Epithelial cell of esophagus (primary cell): ENCODE results near the gene FAM163A.
"Not testable (repeated sequence)": the region's sequence is repeated elsewhere in the genome, so short reads cannot be mapped to it uniquely, and the experiment has no call there.

Source experiments
- DNase-seq: peaks from one replicate; pipeline ENCODE4 v3.0.0; 2010; ENCODE audit warnings: low read depth
- H3K4me3 ChIP-seq: 2 replicates; pipeline ENCODE4 v1.5.1; 2011; ENCODE audit warnings: mild to moderate bottlenecking, low read length, control low read depth
- CTCF ChIP-seq: IDR thresholded peaks from 2 replicates; pipeline ENCODE4 v1.5.1; 2011; ENCODE audit warnings: low read depth, mild to moderate bottlenecking, low read length, control low read depth, inconsistent platforms; ENCODE audit not compliant: insufficient read depth; ENCODE audit errors: missing control alignments

FAM163A gene

GRCh38 chr1:179831852-179832699, 89.0 kb downstream of the FAM163A start:
- no peak overlapping the region for H3K4me3 ChIP-seq
- no peak for DNase-seq
- TF ChIP-seq CTCF = no peak

GRCh38 chr1:179836686-179837445, 93.8 kb downstream of the FAM163A start:
- H3K4me3 ChIP-seq = not testable (repeated sequence)

DNA sequence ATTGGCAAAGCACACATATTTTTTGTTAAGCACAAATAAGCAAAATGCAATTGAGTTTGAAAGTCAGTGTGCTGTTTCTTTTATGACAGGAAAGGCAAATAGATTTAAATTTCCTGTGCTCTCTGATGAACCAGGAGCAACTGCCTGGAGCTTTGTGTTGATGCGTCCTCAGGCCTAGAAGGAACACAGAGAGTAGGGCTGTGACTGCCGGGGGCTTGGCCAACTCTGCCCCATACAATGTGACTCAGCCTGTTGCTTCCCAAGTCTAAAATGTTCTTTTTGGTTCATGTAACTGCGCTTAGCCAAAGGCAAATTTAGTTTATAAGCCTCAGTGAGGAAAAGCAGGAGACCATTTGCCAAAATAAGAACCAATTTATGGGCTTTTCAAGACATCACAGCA, 97.0 kb downstream of the FAM163A start:
- H3K4me3 ChIP-seq = no peak overlapping the region
- TF ChIP-seq CTCF = no peak
- DNase-seq = no peak

More at GRCh38 chr1:179836686-179837445, 93.8 kb downstream of the FAM163A start:
- not testable (repeated sequence) for DNase-seq

DNA sequence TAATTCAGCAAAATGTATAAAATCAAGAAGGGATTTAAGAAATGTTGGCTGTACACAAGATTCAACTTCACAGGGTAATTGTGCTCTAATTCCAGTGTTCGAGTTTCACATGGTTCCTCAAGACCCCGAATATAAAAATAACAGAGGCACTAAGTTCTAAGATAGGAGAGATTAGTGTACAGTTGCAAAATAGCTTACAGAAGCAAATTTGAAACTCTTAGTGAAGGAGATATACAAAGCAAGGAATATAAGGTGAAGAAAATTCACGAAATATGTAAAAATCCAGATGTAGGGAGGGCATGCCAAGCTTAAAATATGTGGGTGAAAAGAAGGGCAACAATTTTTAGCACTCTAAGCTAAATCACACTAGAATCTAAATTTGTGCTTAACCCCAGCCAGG, 105.1 kb downstream of the FAM163A start:
- TF ChIP-seq CTCF = no peak
- no peak overlapping the region for H3K4me3 ChIP-seq

GRCh38 chr1:179853102-179853501, 110.0 kb downstream of the FAM163A start:
- no peak for TF ChIP-seq CTCF
- no peak overlapping the region for H3K4me3 ChIP-seq
- no peak for DNase-seq

More for the DNA sequence above, 105.1 kb downstream of the FAM163A start:
- no peak for DNase-seq

DNA sequence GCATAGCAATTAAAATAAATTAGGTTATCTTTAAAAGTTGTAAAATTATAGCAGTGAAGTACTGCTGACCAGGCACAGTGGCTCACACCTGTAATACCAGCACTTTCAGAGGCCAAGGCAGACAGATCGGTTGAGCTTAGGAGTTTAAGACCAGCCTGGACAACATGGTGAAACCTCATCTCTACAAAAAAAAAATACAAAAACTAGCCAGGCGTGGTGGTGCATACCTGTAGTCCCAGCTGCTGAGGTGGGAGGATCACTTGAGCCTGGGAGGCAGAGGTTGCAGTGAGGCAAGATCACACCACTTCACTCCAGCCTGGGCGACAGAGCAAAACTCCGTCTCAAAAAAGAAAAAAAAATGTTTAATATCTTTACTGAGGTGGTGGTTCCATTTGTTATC, 112.7 kb downstream of the FAM163A start:
- not testable (repeated sequence) for DNase-seq, H3K4me3 ChIP-seq

GRCh38 chr1:179856296-179856695, 113.2 kb downstream of the FAM163A start:
- no peak overlapping the region for H3K4me3 ChIP-seq
- DNase-seq = no peak
- TF ChIP-seq CTCF = no peak
